H1 (cell line): ENCODE data around the gene ARHGAP24. TPM values are rescaled to one million over a fixed set of nuclear protein-coding genes. Genes with fewer than 3 reads are reported as not detected.

Experiments
- ATF3 ChIP-seq: IDR thresholded peaks from 2 replicates; pipeline ENCODE4 v1.6.1; 2011; ENCODE audit warnings: low read depth, mild to moderate bottlenecking, low read length; ENCODE audit not compliant: insufficient read depth
- E2F6 ChIP-seq: IDR thresholded peaks from 2 replicates; pipeline ENCODE4 v1.6.1; 2012; ENCODE audit warnings: inconsistent platforms
- EP300 ChIP-seq, 2 experiments: IDR thresholded peaks; 1 replicate in 1 of 2; 2 replicates in 1 of 2; pipeline ENCODE4 v1.6.1; 2011 to 2012; ENCODE audit warnings: low read depth in 2 of 2, low read length in 2 of 2, mild to moderate bottlenecking in 2 of 2, borderline replicate concordance in 1 of 2, inconsistent platforms in 1 of 2, moderate library complexity in 1 of 2
- POLR2A ChIP-seq, 2 experiments: IDR thresholded peaks; 1 replicate in 1 of 2; 2 replicates in 1 of 2; pipeline ENCODE4 v1.6.1; 2011; ENCODE audit warnings: low read depth in 2 of 2, low read length in 2 of 2, mild to moderate bottlenecking in 2 of 2; ENCODE audit errors: control extremely low read depth in 1 of 2
- polyA plus RNA-seq, 7 experiments: library from polyadenylated mRNA; depleted of rRNA in 3 of 7; stranded (reverse) in 5 of 7; unstranded in 2 of 7; fragments of >200 nt in 5 of 7; fragments of 200-250 nt in 2 of 7; gene quantifications; 1 replicate in 5 of 7; 2 replicates in 1 of 7; 4 replicates in 1 of 7; pipeline versions ENCODE4 v1.2.1 to v1.2.3, GENCODE V29; 2011 to 2013; ENCODE audit warnings: missing spikeins in 2 of 7, mixed read lengths in 2 of 7
- total RNA-seq: library from RNA; stranded (reverse); fragmentation: NEBNext Ultra II Directional; extraction: Animal tissue kit (Norgen Biotek cat#: 25700); gene quantifications from 2 replicates; pipeline ENCODE4 v1.2.1, GENCODE V29; 2021

Gene ARHGAP24
- total and polyA plus RNA-seq, 2 of the 8 experiments (the other 6 are each of a cell fraction or from before 2014, with no cell fraction given), result 0.08 to 0.50 TPM

GRCh38 chr4:85569730-85570299 lies 94.9 kb downstream of the ARHGAP24 start (continued):
- TF ChIP-seq ATF3, result no peak
- TF ChIP-seq E2F6, result no peak
- TF ChIP-seq EP300 (IDR thresholded peaks at IDR 0.05; ENCODE audit: borderline replicate concordance in 1 of 2, low read depth in 2 of 2, low read length in 2 of 2), result no peak
- no peak for TF ChIP-seq POLR2A (IDR thresholded peaks at IDR 0.05; ENCODE audit: control extremely low read depth in 1 of 2, low read depth in 2 of 2, low read length in 2 of 2)
- TF ChIP-seq, all 59 proteins: peak for 0
